Vagina (tissue), 2 donors: ENCODE data around the gene RAD52.

Source experiments
- POLR2A ChIP-seq, 2 donors: fragments of 450-650 bp; IDR thresholded peaks; one replicate each; pipeline ENCODE4 v1.6.1; 2017; ENCODE audit warnings: antibody characterized with exemption in 2 of 2, mild to moderate bottlenecking in 2 of 2, moderate library complexity in 2 of 2
- TF ChIP-seq, protein P1 (sequence below), 3 experiments: fragments of 450-650 bp in 2 of 3; fragments of 200-600 bp in 1 of 3; sonication (generic) in 1 of 3; IDR thresholded peaks; one replicate each; pipeline ENCODE4 v1.5.1; 2017 to 2019; ENCODE audit warnings: antibody characterized with exemption in 3 of 3, mild to moderate bottlenecking in 2 of 3, moderate library complexity in 2 of 3

DNA sequence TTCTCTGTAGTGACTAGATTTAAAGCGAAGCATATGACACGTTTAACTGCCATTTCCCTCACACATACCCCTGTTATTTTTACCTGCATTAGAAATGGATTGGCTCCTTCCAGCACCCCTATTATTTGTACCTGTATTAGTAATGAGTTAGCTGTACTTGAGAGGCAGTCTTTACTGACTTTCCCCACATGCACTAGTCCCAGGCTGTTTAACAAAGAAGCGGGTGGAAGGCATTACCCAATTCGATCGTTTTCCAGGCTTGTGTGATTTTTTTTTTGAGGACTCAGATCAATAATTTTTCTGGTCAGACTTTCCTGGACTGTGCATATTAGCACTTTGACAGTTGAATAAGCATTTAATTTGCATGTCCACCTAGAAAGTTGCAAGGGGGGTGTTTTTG, 46.4 kb downstream of the RAD52 start:
- TF ChIP-seq, protein P1, sequence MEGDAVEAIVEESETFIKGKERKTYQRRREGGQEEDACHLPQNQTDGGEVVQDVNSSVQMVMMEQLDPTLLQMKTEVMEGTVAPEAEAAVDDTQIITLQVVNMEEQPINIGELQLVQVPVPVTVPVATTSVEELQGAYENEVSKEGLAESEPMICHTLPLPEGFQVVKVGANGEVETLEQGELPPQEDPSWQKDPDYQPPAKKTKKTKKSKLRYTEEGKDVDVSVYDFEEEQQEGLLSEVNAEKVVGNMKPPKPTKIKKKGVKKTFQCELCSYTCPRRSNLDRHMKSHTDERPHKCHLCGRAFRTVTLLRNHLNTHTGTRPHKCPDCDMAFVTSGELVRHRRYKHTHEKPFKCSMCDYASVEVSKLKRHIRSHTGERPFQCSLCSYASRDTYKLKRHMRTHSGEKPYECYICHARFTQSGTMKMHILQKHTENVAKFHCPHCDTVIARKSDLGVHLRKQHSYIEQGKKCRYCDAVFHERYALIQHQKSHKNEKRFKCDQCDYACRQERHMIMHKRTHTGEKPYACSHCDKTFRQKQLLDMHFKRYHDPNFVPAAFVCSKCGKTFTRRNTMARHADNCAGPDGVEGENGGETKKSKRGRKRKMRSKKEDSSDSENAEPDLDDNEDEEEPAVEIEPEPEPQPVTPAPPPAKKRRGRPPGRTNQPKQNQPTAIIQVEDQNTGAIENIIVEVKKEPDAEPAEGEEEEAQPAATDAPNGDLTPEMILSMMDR (IDR thresholded peaks at IDR 0.05): no peak
- no peak for TF ChIP-seq POLR2A (IDR thresholded peaks at IDR 0.05)
